Astrocyte (in vitro differentiated cells and primary cell): ENCODE measurements around the gene EBF4.

Experiments
- EZH2 ChIP-seq: IDR thresholded peaks from 2 replicates; pipeline ENCODE4 v1.6.1; 2012; ENCODE audit warnings: mild to moderate bottlenecking, low read length, inconsistent platforms; ENCODE audit not compliant: insufficient read depth
- TF ChIP-seq, protein P1 (sequence below): IDR thresholded peaks from 2 replicates; pipeline ENCODE4 v1.5.1; 2011; ENCODE audit warnings: low read depth, mild to moderate bottlenecking, inconsistent platforms, low read length, moderate library complexity; ENCODE audit not compliant: insufficient read depth

- TF ChIP-seq, protein P1, sequence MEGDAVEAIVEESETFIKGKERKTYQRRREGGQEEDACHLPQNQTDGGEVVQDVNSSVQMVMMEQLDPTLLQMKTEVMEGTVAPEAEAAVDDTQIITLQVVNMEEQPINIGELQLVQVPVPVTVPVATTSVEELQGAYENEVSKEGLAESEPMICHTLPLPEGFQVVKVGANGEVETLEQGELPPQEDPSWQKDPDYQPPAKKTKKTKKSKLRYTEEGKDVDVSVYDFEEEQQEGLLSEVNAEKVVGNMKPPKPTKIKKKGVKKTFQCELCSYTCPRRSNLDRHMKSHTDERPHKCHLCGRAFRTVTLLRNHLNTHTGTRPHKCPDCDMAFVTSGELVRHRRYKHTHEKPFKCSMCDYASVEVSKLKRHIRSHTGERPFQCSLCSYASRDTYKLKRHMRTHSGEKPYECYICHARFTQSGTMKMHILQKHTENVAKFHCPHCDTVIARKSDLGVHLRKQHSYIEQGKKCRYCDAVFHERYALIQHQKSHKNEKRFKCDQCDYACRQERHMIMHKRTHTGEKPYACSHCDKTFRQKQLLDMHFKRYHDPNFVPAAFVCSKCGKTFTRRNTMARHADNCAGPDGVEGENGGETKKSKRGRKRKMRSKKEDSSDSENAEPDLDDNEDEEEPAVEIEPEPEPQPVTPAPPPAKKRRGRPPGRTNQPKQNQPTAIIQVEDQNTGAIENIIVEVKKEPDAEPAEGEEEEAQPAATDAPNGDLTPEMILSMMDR, result no peak
- TF ChIP-seq EZH2, result no peak
These were observed 102.9 kb downstream of the EBF4 start for GRCh38 chr20:2795451-2795850.
